Liver (tissue), 2 donors: Measurements from ENCODE around the gene KLF11.

Experiments used
- TF ChIP-seq, protein P1 (sequence below): fragments of 150-350 bp; IDR thresholded peaks from 2 replicates; pipeline ENCODE4 v1.5.1; 2017; ENCODE audit warnings: improper control_type of control experiment, low read depth, low read length; ENCODE audit not compliant: missing input control
- TF ChIP-seq, protein P2 (sequence below): IDR thresholded peaks from 2 replicates; pipeline ENCODE4 v1.6.1; 2016; ENCODE audit warnings: antibody characterized with exemption
- donor health status: healthy.

DNA sequence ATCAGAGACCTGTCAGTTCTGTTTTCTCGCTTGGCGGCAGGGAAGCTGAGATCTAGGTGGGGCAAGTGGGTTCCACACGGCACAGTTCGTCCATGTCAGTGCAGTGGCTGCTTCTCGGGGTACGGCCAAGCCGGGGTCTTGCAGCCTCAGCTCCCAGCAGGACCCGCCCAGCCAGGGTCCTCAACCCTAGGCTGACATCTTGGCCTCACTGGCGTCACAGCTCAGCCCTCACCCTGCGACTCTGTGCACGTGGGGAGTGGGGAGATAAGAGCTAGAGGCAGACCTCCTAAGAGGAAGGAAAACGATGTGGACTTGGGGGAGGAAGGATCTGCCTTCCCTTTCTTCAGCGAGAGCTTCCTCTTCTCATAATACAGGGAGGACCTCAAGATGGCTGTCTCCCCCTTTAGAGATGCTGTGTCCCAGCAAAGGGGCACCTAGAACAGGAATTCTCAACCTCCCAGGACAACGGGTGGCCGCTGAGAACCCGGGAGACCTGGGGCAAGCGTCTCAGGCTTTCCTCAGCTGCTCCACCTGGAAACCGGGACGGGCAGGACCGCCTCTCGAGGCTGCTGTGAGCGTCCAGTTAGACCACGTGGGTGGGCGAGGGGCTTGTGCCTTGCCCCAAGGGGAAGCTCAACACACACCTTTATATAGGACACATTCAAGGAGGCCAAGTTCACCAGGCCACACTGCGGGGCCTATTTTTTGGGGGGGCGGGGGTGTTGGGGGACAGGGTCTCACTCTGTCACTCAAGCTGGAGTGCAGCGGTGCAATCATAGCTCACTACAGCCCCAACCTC is 23.5 kb upstream of the KLF11 start:
- TF ChIP-seq, protein P1, sequence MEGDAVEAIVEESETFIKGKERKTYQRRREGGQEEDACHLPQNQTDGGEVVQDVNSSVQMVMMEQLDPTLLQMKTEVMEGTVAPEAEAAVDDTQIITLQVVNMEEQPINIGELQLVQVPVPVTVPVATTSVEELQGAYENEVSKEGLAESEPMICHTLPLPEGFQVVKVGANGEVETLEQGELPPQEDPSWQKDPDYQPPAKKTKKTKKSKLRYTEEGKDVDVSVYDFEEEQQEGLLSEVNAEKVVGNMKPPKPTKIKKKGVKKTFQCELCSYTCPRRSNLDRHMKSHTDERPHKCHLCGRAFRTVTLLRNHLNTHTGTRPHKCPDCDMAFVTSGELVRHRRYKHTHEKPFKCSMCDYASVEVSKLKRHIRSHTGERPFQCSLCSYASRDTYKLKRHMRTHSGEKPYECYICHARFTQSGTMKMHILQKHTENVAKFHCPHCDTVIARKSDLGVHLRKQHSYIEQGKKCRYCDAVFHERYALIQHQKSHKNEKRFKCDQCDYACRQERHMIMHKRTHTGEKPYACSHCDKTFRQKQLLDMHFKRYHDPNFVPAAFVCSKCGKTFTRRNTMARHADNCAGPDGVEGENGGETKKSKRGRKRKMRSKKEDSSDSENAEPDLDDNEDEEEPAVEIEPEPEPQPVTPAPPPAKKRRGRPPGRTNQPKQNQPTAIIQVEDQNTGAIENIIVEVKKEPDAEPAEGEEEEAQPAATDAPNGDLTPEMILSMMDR: peak; percentile 4
- TF ChIP-seq, protein P2, sequence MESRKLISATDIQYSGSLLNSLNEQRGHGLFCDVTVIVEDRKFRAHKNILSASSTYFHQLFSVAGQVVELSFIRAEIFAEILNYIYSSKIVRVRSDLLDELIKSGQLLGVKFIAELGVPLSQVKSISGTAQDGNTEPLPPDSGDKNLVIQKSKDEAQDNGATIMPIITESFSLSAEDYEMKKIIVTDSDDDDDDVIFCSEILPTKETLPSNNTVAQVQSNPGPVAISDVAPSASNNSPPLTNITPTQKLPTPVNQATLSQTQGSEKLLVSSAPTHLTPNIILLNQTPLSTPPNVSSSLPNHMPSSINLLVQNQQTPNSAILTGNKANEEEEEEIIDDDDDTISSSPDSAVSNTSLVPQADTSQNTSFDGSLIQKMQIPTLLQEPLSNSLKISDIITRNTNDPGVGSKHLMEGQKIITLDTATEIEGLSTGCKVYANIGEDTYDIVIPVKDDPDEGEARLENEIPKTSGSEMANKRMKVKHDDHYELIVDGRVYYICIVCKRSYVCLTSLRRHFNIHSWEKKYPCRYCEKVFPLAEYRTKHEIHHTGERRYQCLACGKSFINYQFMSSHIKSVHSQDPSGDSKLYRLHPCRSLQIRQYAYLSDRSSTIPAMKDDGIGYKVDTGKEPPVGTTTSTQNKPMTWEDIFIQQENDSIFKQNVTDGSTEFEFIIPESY: no peak
